GM19328 (cell line): ENCODE measurements around the gene MRPS11.
"Not testable (repeated sequence)": the region's sequence is repeated elsewhere in the genome, so short reads cannot be mapped to it uniquely, and the experiment has no call there.

Source experiments
- ATAC-seq: cut with Tn5 transposase; IDR thresholded peaks from one replicate; pipeline ENCODE4 v1.9.1; 2021; ENCODE audit warnings: mild to moderate bottlenecking, moderate library complexity; ENCODE audit not compliant: unreplicated experiment

Gene MRPS11

DNA sequence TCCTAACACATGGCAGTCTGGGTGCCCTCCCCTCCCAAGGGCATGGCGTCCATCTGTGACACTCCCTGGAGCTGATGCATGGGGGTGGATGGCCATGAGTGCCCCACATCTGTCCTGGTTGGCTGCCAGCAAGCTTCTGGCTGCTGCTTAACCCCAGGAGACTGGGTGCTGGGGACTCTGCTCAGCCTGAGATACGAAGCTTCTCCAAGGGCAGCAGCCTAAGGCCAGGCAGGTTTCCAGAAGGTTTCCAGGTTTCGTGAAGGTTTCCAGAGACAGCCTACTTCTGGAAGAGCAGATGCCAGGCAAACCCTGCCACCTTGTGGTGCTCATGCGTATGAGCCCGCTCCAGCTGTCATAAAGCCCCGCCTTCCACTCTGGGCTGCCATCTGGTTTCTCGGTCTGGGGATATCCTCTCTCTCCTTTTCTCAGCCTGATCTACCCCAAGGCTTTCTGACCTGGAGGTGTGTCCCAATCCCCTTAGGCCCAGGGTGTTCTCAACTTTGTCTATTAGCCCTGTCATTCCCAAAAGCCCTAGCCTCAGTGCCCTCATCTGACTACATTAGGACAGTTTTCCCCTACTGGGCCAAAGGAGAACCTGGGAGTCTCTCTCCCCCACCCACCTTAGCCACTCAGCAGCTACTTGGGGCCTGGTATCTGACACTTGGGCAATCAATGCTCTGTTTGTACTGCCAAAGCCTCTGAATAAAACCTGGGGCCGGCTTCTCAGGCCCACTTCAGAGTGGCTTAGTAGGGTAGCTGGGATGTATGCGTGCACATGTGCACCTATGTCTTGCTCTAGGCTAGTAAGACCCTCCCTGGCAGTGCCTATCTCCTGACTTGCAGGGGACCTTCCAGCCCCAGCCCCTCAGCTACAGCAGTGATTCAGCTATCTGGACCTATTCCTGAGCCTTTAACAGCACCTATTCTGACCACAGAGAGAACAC is 12.4 kb upstream of the MRPS11 start:
- ATAC-seq, result peak; percentile 76

DNA sequence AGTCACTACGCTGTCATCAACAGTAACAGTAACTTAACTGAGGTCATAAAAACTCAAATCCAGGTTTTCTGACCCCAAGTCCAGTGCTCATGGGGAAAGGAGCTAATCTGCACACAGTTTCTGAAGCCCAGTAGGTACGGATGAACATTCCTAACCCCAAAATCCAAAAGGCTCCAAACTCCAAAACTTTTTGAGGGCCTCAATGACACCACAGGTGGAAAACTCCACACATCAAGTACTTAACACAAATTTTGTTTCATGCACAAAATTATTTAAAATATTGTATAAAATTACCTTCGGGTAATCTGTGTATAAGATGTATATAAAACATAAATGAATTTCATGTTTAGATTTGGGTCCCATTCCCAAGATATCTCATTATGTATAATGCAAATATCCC is 10.8 kb upstream of the MRPS11 start:
- no peak for ATAC-seq

DNA sequence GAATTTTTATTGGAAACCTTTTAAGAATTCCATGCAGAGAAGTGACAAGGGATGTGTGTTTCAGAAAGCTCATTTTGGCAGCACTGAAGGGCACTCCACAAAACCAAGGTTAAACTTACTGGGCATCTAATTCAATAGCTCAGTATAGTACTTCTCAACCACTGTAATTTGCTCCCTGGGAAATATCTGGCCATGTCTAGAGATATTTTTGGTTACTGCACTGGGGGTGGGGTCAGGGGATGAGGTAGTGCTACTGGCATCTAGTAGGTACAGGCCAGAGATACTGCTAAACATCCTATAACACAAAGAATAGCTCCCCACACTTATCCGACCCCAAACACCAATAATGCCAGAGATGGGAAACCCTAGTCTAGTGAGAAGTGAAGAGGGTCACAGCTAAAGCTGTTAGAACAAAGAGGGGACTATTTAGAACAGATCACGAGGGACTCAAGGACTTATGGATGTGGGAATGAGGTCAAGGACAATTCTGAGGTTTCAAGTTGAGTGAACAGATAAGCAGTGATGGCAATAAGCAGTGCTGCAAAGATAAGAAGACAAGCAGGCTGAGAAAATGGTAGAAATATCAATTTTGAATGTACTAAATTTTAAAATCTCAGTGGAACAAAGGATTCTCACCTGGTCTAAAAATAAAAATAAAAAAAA is 3.5 kb upstream of the MRPS11 start:
- no peak for ATAC-seq

DNA sequence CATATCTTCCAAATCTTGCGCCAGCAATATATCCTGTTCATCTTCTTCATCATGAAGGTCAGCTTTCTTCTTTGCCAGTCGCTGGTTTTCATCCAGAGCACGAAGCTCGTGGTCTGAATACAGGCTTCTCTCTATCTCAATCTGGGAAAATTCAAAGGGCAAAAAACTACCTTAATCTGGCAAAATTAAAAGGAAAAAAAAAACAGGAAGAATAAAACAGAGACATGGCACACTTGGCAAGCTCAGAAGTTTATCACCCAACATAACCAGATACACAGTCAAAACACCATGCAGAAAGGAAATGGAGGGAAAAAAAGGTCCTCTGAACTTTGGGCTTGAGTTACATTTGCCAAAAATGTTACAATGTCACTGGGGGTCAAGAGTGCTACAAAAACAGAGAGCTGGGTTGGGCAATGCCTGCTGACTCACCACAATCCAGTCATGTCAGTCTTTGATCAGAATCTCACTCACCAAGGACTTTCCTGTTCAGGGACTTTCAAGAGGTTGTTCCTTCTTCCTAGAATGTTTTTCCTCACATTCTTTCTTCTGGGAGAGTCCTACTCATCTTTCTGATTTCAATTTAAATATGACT is 1.8 kb upstream of the MRPS11 start:
- no peak for ATAC-seq

DNA sequence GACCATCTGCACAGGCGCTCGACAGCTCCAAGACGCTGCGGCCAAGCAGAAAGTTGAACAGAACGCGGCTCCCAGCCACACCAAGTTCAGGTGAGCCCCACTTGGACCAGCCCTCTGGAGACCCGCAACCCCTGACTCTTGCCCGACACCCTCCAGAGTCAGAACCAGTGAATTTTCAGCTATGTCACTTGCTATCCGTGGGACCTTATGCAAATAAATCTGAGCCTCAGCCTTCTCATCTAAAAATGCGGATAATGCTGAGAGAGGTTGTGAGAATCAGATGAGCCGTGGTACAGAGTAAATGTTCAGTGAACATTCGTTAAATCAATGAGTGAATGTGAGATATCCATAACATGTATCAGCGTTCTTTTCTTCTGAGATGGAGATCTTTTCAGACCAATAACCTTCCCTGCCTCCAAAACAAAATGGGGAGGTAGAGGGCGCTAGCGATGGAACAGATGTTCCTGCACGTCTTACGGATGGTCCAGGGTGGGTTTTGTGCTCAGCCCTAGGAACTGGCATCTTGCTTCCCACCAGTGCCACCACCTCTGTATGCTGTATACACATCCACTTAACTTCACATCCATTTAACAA is 524 bp downstream of the MRPS11 start:
- peak; percentile 8 for ATAC-seq

DNA sequence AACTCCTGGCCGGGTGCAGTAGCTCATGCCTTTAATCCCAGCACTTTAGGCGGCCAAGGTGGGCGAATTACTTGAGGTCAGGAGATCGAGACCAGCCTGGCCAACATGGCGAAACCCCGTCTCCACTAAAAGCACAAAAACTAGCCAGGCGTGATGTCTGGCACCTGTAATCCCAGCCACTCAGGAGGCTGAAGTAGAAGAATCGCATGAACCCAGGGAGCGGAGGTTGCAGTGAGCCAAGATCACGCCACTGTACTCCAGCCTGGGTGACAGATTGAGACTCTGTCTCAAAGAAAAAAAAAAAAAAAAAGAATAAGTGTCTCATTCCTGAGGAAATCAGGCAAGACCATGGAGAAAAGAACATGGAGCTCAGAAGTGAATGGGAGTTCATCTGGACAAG is 1.2 kb downstream of the MRPS11 start:
- ATAC-seq, result not testable (repeated sequence)

DNA sequence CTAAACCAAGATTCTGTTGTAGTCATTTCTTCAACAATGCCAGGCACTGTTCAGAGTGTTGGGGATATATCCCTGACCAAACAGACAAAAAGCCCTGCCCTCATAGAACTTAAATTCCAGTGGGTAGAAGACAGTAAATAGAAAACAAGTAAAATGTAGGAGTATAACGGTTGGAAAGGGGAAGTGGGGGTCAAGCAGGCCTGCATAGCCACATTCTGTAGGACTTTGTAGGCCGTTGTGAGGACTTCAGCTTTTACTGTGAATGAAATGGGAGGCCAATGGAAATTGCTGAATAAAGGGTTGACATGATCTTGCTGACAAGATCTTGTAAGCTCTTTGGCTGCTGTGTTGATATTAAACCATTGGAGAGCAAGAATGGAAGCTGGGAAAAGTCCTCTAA is 1.8 kb downstream of the MRPS11 start:
- ATAC-seq, result no peak

DNA sequence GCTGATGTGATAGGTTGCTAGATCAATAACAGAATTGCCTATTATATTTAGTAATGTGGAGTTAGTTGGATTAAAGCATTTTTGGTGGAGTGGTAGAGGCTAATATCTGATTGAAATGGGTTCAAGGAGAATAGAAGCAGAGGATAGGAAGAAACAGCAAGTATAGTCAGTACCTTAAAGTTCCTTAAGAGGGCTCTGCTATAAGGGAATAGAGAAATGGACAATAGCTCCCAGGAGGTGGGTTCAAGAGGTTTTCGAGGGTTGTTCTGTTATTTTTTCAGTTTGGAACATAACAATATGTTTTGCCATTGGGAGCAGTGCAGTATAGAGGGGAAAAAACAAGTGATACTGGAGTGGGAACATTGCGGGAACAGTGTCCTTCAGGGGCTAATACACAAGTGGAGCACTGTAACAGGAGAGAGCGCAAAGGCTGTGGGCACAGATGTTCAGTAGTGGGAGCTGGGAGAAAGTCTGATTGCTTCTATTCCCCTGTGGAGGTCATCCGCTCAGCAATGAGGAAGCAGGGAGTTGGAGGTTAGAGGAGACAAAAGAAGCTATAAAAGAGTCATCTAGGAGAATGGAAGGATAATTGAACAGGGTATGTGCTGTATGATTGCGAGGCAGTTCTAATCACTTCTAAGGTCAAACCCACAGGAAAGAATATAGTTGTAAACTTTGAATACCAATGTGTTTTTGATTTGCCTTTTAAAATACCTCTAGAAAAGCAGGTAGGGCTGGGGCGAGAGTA is 3.3 kb downstream of the MRPS11 start:
- no peak for ATAC-seq

DNA sequence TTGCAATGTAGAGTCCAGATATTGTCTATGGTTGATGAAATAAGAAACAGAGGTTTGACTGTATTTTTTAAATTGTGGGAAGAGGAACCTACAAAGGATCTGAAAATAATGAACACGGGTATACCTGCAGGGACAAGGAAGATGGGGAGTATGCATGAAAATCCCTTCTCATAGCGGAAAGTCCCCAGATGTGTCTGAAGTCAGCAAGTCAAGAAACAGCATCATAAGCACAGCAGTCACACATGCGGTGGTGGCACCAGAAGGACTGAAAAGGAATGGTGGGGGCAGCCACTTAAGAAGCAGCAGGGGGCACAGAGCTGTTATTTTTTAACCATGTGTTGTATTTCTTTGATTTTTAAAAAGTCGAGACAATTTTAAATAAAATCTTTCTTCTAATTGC is 4.7 kb downstream of the MRPS11 start:
- ATAC-seq, result no peak

DNA sequence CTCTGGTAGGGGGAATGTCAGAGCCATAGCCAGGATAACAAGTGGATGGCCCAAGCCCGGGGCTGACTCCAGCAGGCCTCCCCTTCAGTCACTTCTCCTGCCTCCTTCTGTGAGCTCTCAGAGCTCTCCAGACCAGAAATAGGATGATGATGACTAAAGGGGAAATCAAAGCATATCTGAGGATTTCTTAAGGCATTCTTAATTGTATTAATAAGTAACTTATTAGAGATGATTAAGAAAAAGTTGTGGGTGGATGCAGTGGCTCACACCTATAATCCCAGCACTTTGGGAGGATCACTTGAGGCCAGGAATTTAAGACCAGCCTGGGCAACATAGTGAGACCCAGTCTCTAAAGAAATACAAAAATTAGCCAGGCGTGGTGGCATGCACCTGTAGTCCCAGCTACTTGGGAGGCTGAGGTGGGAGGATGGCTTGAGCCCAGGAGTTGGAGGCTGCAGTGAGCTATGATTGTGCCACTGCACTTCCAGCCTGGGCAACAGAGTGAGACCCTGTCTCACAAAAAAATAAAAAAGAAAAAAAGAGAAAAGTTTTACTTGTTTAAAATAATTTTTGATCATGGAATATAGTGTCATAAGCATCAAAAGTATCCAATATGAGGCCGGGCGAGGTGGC is 6.3 kb downstream of the MRPS11 start:
- not testable (repeated sequence) for ATAC-seq

DNA sequence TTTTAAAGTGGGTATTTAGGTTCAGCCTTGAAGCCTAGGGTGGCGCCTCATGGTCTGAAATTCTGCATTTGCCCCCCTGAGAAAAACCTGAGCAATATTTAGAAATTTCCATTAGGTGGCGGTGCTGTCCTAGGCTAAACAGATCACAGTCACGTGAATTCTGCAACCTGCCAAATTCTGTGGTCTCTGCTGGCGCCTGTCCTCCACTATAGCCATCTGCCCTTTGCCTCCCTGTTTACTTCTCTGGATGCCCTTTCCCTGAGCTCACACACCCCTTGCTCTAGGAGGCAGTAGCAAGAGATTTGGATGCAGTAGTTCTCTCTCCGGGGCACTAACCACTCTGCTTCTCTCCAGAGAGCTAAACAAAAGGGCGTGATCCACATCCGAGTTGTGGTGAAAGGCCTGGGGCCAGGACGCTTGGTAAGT is 9.1 kb downstream of the MRPS11 start:
- no peak for ATAC-seq

DNA sequence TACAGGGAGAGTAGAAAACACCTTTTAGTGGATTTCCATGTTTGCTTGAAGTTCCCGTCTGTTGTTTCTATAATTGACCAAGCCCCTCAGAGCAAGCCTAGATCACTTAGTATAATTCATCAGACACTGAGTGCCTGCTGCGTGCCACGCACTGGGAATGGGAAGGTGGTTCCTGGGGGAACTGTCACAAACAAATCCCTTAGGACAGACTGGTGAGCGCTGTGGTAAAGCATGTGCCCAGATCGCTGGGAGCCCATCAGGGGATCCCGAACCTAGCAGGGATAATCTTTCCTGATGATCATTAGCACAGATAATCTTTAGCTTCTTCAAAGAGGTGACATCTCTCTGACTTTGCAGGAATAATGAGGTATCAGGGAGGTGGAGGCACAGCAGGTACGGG is 9.6 kb downstream of the MRPS11 start:
- no peak for ATAC-seq

DNA sequence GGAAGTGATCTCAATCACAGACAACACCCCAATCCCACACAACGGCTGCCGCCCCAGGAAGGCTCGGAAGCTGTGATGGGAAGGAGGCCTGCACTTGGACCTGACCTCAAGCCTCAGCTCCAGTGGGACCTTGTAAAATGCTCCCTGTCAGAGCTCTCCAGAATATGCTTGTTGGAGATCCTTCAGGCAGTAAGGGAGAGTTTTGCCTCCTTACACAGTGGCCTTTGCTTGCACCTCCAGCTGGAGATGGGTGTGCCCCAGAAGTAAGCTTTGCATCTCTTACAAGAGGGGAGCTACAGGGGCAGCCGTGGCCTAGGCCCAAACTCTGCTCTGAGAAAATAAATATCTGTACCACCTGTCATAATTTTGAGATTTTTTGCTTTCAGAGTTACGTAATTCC is 10.4 kb downstream of the MRPS11 start:
- no peak for ATAC-seq

DNA sequence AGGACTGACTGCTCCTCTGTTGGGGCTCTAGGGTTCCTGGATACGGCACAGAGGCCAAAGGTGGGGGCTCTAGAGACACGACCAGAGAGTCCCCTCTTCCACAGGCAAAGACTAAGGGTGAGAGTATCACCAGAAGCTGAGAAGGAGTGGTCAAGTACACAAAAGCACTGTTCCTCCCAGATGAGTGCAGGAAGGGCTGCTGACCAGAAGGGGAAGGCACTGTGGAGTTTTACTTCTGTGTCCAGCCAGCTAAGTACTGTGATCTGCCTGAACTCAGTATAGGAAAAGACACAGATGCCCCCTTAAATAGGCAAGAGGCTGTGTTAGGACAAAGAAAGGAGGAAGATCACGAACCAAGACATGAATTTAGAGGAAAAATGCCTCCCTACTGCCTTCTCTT is 11.7 kb downstream of the MRPS11 start:
- ATAC-seq, result no peak

DNA sequence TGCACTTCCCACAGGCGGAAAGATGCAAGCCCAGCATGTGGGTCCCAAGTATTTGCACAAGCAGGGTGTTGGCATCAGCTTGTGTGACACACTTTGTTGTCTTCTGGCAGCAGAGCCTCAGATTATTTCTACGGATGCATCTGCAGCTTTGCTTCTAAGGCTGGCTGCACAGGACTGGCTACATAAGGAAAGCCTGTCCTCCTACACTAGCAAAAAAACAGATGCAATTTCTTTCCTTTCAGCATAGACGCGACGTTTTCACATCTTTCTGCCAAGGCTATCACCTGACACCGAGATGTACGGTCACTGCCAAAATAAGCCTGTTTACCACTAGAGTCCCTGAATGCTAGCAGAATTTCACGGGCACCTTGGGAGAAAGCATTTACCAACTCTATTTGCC is 13.5 kb downstream of the MRPS11 start:
- ATAC-seq, result no peak

DNA sequence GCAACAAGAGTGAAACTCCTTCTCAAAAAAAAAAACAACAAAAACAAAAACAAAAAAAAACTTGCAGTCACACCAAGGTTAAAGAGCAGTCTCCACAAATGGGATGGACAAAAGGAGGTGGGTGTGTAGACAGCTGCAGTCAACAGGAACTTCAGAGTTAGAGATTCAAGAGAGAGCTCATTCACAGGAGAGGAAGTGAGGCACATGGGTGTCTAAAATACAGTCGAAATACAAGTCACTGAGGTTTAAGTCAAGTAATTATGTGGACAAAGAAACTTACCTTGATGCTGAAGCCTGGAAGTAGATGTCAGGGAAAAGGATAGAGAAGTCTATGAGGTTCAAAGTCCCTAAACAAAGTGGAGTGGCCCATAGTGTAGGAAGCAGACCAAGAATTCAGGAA is 14.8 kb downstream of the MRPS11 start:
- ATAC-seq, result no peak

DNA sequence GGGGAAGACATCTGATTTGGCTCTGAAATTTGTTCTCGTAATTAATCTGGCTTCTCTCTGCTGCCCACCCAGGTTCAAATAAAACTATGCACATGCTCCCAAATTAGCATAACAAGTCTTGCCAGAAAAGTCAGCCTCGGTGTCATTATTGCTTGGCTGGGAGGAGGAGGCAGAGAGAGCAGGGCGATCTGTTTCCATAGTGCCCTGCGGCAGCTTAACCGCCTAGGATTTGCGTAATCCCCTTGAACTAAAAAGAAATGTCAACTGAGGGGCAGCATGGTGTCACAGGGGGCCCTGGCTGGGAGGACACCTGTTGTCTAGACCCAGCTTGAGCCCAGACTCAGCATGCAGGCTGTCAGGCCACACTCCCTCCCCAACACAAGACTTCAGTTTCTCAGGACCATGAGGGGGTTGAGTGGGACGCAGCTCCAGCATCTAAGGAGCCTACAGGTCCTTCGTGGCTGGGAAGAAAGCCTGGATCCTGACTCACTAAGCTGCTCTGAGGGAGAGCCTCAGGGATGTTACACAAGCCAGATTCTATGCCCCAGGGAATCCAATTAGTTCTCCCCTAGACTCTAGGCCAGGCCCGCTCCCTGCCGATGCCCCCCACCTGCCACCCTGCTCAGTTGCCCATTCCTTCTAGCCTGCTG is 17.3 kb downstream of the MRPS11 start:
- no peak for ATAC-seq

DNA sequence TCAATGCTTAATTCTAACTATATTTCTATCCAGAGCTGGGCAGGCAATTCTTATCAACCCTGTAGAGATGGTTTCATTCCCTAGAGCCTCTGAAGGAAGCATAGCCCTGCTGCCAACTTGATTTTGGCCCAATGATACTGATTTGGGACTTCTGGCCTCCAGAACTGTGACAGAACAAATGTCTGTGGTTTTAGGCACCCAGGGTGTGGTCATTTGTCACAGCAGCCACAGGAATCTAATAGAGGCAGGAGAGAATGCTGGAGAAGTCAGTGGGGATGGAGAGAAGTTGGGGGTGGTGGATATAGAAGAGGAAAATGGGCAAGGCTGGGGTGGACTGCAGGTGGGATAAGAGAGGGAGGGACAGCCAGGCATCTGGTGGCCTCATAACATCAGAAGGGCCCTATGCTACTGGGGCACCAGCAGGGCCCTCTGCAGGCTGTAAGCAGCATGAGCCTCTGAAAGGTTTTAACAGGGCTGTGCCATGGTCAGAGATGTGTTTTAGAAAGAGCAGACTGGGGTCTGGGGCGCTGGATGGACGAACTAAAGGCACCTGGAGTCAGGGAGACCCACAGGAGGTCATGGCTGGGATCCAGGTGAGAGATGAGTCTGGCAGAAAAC is 19.8 kb downstream of the MRPS11 start:
- ATAC-seq, result no peak

DNA sequence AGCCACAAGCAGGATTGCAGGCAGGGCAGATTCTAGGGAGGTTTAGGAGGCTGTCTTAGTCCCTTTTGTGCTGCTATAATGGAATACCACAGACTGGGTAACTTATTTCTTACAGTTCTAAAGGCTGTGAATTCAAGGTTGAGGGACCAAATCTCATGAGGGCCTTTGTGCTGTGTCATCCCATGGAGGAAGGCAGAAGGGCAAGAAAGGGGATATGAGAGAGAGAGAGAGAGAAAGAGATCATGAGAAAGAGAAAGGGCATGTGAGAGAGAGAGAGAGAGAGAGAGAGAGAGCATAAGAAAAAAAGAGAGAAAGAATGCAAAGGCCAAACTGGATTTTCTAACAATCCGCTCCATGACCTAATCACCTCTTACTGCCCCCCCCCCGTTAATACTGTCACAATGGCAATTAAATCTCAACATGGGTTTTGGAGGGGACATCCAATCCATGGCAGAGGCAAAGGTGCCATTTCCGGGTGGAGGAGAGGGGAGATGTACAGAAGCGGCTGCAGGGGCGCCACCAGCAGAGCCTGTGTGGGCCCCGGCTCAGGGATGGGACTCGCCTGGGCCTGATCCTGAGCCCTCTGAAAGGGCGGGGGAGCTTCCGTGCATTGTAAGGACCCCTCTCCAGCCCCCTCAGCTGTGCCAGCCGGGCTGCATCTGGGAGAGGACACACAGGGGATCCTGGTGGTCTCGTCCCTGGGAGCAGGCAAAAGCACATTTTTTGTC is 20.5 kb downstream of the MRPS11 start:
- ATAC-seq, result no peak
